AG09319 (cell line): ENCODE measurements around the gene HEXIM1.

ENCODE experiments used
- DNase-seq: peaks from one replicate; pipeline ENCODE4 v3.0.0-alpha.2; 2010; ENCODE audit warnings: low read depth; ENCODE audit errors: extremely low read depth
- CTCF ChIP-seq: IDR thresholded peaks from 2 replicates; pipeline ENCODE4 v1.5.1; 2011; ENCODE audit warnings: low read depth, mild to moderate bottlenecking, inconsistent platforms, low read length, moderate library complexity

HEXIM1 gene

GRCh38 chr17:45104029-45104428, 44.2 kb upstream of the HEXIM1 start:
- no peak for DNase-seq
- no peak for TF ChIP-seq CTCF

- TF ChIP-seq CTCF: no peak
- DNase-seq: no peak
These were observed 43.8 kb upstream of the HEXIM1 start for GRCh38 chr17:45104497-45104896.

GRCh38 chr17:45104907-45105624, 43.2 kb upstream of the HEXIM1 start:
- TF ChIP-seq CTCF: no peak; the same call in 1 of the 2 replicates
- no peak for DNase-seq

DNA sequence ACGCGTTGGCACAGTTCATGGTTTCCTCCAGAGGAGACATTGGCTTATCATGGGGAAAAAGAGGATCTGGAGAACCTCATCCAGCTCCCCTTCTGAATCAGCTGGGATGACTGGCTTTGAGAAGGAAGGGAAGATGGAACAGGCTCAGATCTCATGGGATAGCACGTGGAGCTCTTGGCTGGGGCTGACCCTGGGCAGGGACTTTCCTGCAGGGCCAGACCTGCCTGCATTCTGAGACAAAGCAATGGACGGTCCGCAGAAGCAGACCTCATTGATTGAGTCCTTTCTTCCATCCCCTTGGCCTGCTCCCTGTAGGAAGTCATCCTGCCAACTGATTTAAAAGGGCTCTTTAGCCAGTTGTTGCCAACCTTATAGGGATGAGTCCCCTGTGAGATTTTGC, 42.2 kb upstream of the HEXIM1 start:
- no peak for TF ChIP-seq CTCF
- no peak for DNase-seq

- no peak for DNase-seq
- no peak for TF ChIP-seq CTCF
These were observed 41.7 kb upstream of the HEXIM1 start for GRCh38 chr17:45106582-45106981.

- no peak for DNase-seq
- no peak for TF ChIP-seq CTCF
These were observed 40.8 kb upstream of the HEXIM1 start for GRCh38 chr17:45107293-45108010.

GRCh38 chr17:45108051-45108450, 40.2 kb upstream of the HEXIM1 start:
- TF ChIP-seq CTCF: no peak
- no peak for DNase-seq
